Measurements from ENCODE around the gene TBX2. TPM values are rescaled to one million over a fixed set of nuclear protein-coding genes. Genes with fewer than 3 reads are reported as not detected.
"Not testable (repeated sequence)": the region's sequence is repeated elsewhere in the genome, so short reads cannot be mapped to it uniquely, and the experiment has no call there.

Gene TBX2
- total RNA-seq, 2 experiments from 2014 or later, result not detected

- DNase-seq, result no peak
- peaks cover 51% of the 10 kb centered on the region for H3K27me3 Mint-ChIP-seq
- no peaks in the 10 kb centered on the region for H3K4me1 Mint-ChIP-seq
- POLR2A ChIA-PET, result no interaction called here
- no peak overlapping the region for H3K4me3 Mint-ChIP-seq
- CTCF ChIA-PET, result no interaction called here
- H3K36me3 Mint-ChIP-seq (ENCODE audit: low read depth), result peaks cover 4% of the 10 kb centered on the region
- H3K27ac Mint-ChIP-seq, result no peak overlapping the region
- H3K9me3 Mint-ChIP-seq, result peaks cover 7% of the 10 kb centered on the region
These were observed 36.6 kb downstream of the TBX2 start for GRCh38 chr17:61436273-61436672.

DNA sequence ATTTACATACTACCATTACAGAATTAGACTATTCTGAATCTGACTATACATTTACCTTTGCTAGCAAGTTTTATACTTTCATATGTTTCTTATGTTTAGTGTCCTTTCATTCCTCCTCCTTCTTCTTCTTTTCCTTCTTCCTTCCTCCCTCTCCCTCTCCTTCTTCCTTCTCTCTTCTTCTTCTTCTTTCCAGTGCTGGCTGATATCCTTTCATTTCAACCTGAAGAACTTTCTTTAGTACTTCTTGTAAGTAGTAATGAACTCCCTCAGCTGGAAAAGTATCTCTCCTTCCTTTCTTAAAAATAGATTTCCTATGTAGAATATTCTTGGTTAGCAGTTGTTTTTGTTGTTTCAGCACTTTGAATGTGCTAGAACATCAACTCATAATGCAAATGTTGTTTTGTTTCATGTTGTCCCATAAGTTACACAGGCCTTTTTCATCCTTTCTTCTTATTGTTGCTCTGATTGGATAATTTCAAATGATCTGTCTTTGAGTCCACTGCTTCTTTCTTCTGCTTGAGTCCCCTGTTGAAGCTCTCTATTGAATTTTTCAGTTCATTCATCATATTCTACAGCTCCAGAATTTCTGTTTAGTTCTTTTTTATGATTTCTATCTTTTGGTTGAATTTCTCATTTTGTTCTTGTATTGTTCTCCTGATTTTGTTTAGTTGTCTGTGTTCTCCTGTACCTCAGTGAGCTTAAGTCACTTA is 37.5 kb downstream of the TBX2 start:
- CTCF ChIA-PET, result interaction anchor here (1.0 kb wide), 1 partner anchor 25 kb away, joined by 6 read pairs; no protein-coding TSS in a partner anchor
- Mint-ChIP-seq H3K27ac (no peak overlapping the region), H3K9me3 (peaks cover 7% of the 10 kb centered on the region), H3K27me3 (peaks cover 55% of the 10 kb centered on the region), H3K4me3 (no peak overlapping the region), H3K4me1 (no peaks in the 10 kb centered on the region), H3K36me3 (ENCODE audit: low read depth) (peaks cover 4% of the 10 kb centered on the region)
- DNase-seq, result no peak
- POLR2A ChIA-PET, result no interaction called here

GRCh38 chr17:61440697-61441096 is 41.1 kb downstream of the TBX2 start:
- CTCF ChIA-PET, result interaction anchor here (2.0 kb wide), 1 partner anchor 11 kb away, joined by 5 read pairs; the partner anchor contains the start of gene TBX4
- Mint-ChIP-seq H3K9me3 (peaks cover 7% of the 10 kb centered on the region), H3K27ac (no peak overlapping the region), H3K4me3 (no peak overlapping the region), H3K27me3 (peaks cover 45% of the 10 kb centered on the region), H3K36me3 (ENCODE audit: low read depth) (peaks cover 4% of the 10 kb centered on the region), H3K4me1 (no peaks in the 10 kb centered on the region)
- no peak for DNase-seq
- POLR2A ChIA-PET, result no interaction called here

GRCh38 chr17:61441507-61441906 is 41.9 kb downstream of the TBX2 start:
- H3K4me1 Mint-ChIP-seq; H3K27ac Mint-ChIP-seq; POLR2A ChIA-PET; H3K9me3 Mint-ChIP-seq; DNase-seq; H3K36me3 Mint-ChIP-seq (ENCODE audit: low read depth); H3K4me3 Mint-ChIP-seq: not testable (repeated sequence)
- CTCF ChIA-PET, result interaction anchor here (2.0 to 2.6 kb wide), 2 partner anchors 10 to 29 kb away, joined by 5 read pairs; partner anchors contain the start of gene TBX4
- peaks cover 48% of the 10 kb centered on the region for H3K27me3 Mint-ChIP-seq

DNA sequence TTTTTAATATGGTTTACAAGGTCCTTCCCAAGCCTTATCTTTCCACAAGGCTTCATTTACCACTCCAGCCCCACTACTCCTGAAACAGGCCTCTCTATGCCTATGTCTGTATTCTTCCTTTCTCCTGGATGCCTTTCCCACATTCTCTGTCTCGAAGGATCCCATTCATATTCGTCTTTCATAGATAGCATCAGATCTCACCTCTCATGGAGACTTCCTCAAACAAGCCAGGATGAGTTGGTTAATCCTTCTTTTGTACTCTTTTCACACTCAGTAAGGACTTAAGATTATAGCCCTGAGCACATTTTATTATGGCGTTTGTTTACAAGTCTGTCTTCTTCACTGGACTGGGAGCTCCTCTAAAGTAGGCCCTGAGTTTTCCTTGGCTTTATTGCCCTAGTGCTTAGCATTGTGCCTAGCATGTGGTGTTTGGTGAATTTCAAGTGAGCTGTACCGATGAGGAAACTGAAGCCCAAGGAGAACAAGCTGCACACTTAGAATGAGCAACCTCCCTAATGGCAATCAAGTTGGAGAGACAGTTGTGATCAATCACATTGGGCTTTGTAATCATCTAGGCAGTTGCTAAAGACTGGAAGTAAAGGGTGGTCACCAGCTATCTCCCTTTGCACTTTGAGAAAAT is 42.6 kb downstream of the TBX2 start:
- H3K36me3 Mint-ChIP-seq (ENCODE audit: low read depth), result peaks cover 1% of the 10 kb centered on the region
- no peak overlapping the region for H3K27ac Mint-ChIP-seq
- no peak overlapping the region for H3K4me3 Mint-ChIP-seq
- H3K4me1 Mint-ChIP-seq, result no peaks in the 10 kb centered on the region
- ChIA-PET POLR2A (no interaction called here), CTCF (interaction anchor here (2.0 to 2.6 kb wide), 2 partner anchors 10 to 30 kb away, joined by 5 read pairs; partner anchors contain the start of gene TBX4)
- peaks cover 50% of the 10 kb centered on the region for H3K27me3 Mint-ChIP-seq
- peaks cover 3% of the 10 kb centered on the region for H3K9me3 Mint-ChIP-seq
- DNase-seq, result no peak

DNA sequence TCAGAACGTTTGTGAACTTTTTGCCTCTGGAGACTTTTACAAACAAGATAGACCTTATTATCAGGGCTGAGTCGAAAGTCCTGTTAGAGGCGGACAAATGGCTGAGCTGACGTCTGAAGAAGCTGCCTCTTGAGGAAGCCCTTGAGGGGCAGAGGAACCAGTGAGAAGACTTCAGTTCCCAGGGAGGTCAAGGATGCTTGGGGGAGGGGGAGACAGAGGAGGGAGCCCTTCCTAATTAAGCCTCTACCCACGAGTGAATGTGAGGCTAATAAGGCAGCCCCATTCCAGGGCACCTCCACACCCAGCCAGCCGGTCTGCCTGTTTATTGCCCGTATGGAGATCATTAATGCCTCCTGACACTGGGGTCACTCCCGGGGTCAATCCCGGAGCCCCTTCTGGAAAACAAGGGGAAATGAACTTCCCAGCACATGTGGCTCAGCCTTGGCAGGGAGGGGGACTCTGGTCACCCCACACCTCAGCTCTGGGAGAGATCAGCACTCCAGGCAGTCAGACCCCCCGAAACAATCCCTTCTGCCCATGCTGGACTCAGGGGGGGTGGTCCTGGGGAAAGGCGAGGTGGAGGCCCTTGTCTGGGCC is 43.3 kb downstream of the TBX2 start:
- no peaks in the 10 kb centered on the region for H3K4me1 Mint-ChIP-seq

GRCh38 chr17:61443475-61443882 is 43.8 kb downstream of the TBX2 start:
- DNase-seq, result no peak
- Mint-ChIP-seq H3K27me3 (peaks cover 49% of the 10 kb centered on the region), H3K4me3 (no peak overlapping the region), H3K9me3 (no peaks in the 10 kb centered on the region), H3K27ac (no peak overlapping the region), H3K4me1 (no peaks in the 10 kb centered on the region), H3K36me3 (ENCODE audit: low read depth) (no peaks in the 10 kb centered on the region)
- POLR2A ChIA-PET, result no interaction called here
- CTCF ChIA-PET, result interaction anchor here (2.6 kb wide), 1 partner anchor 31 kb away, joined by 5 read pairs; no protein-coding TSS in a partner anchor

More for the DNA sequence above, 43.3 kb downstream of the TBX2 start:
- Mint-ChIP-seq H3K4me3 (no peak overlapping the region), H3K27me3 (peaks cover 50% of the 10 kb centered on the region), H3K36me3 (ENCODE audit: low read depth) (no peaks in the 10 kb centered on the region), H3K27ac (no peak overlapping the region), H3K9me3 (no peaks in the 10 kb centered on the region)
- no peak for DNase-seq
- ChIA-PET CTCF (interaction anchor here (2.6 kb wide), 1 partner anchor 31 kb away, joined by 5 read pairs; no protein-coding TSS in a partner anchor), POLR2A (no interaction called here)

GRCh38 chr17:61444075-61444474 is 44.4 kb downstream of the TBX2 start:
- DNase-seq, result no peak
- Mint-ChIP-seq H3K4me3 (no peak overlapping the region), H3K27me3 (peaks cover 49% of the 10 kb centered on the region), H3K36me3 (ENCODE audit: low read depth) (no peaks in the 10 kb centered on the region), H3K27ac (no peak overlapping the region), H3K9me3 (no peaks in the 10 kb centered on the region), H3K4me1 (no peaks in the 10 kb centered on the region)
- POLR2A ChIA-PET, result interaction anchor here (0.6 kb wide), 1 partner anchor 1565 kb away, joined by 5 read pairs; no protein-coding TSS in a partner anchor
- CTCF ChIA-PET, result interaction anchor here (1.5 kb wide), 1 partner anchor 32 kb away, joined by 4 read pairs; no protein-coding TSS in a partner anchor

DNA sequence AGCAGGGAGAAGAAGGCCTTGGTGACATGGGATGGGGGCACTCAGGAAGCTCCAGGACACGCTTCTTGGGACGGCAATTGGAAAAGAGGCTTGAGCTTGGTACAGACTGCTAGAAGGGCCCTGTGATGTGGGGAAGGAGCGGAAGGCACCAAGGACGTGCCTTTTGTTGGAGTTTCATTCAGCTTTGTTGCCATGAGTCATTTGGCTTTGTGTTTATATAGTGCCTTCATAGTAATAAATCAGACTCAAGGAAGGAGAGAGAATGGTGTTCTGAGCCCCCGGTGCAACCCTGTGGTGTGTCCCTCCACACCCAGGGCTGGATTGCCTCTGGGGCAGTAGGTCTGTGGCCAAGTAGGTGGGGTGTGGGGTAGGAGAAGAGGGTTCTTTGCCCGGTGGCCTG is 45.2 kb downstream of the TBX2 start:
- no peak for DNase-seq
- Mint-ChIP-seq H3K27me3 (peaks cover 53% of the 10 kb centered on the region), H3K27ac (no peak overlapping the region), H3K4me1 (no peaks in the 10 kb centered on the region), H3K36me3 (ENCODE audit: low read depth) (no peaks in the 10 kb centered on the region), H3K4me3 (no peak overlapping the region), H3K9me3 (no peaks in the 10 kb centered on the region)
- ChIA-PET POLR2A (interaction anchor here (0.6 kb wide), 1 partner anchor 1564 kb away, joined by 5 read pairs; no protein-coding TSS in a partner anchor), CTCF (interaction anchor here (1.5 kb wide), 1 partner anchor 33 kb away, joined by 4 read pairs; no protein-coding TSS in a partner anchor)

DNA sequence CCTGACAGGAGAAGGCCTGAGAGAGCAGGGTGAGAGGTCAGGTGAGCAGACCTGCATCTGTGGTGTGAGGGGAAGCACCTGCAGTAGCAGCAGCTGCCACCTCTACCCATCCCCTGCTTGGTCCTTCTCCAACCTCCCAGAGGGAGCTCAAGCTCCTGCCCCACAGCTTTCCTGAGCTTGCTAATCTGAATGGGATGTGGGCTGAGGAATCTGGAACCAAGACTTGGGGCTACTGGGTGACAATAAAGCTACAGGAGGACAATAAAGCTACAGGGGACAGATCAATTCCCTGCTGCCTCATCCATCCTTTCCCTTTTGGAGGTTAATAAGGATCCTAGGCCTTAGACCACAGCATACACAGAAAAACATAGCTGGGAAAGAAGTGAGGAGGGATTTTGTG is 47.7 kb downstream of the TBX2 start:
- peaks cover 56% of the 10 kb centered on the region for H3K27me3 Mint-ChIP-seq

GRCh38 chr17:61448042-61448441 is 48.4 kb downstream of the TBX2 start:
- Mint-ChIP-seq H3K27me3 (peaks cover 62% of the 10 kb centered on the region), H3K4me1 (peaks cover 4% of the 10 kb centered on the region), H3K36me3 (ENCODE audit: low read depth) (no peaks in the 10 kb centered on the region), H3K27ac (no peak overlapping the region), H3K4me3 (no peak overlapping the region), H3K9me3 (no peaks in the 10 kb centered on the region)
- no peak for DNase-seq
- ChIA-PET CTCF (interaction anchor here (1.0 kb wide), 1 partner anchor 47 kb away, joined by 3 read pairs; no protein-coding TSS in a partner anchor), POLR2A (no interaction called here)

More for the DNA sequence above, 47.7 kb downstream of the TBX2 start:
- H3K36me3 Mint-ChIP-seq (ENCODE audit: low read depth), result no peaks in the 10 kb centered on the region
- no peak overlapping the region for H3K27ac Mint-ChIP-seq
- CTCF ChIA-PET, result interaction anchor here (1.0 kb wide), 1 partner anchor 47 kb away, joined by 3 read pairs; no protein-coding TSS in a partner anchor
- no peak for DNase-seq
- H3K4me1 Mint-ChIP-seq, result no peaks in the 10 kb centered on the region
- H3K9me3 Mint-ChIP-seq, result no peaks in the 10 kb centered on the region
- no peak overlapping the region for H3K4me3 Mint-ChIP-seq
- POLR2A ChIA-PET, result interaction anchor here (0.6 kb wide), 1 partner anchor 205 kb away, joined by 17 read pairs; no protein-coding TSS in a partner anchor

GRCh38 chr17:61449140-61449539 is 49.5 kb downstream of the TBX2 start:
- DNase-seq; H3K36me3 Mint-ChIP-seq (ENCODE audit: low read depth): not testable (repeated sequence)
- peaks cover 73% of the 10 kb centered on the region for H3K27me3 Mint-ChIP-seq

More at GRCh38 chr17:61449140-61449539, 49.5 kb downstream of the TBX2 start:
- H3K4me3 Mint-ChIP-seq, H3K9me3 Mint-ChIP-seq, H3K4me1 Mint-ChIP-seq, CTCF ChIA-PET, H3K27ac Mint-ChIP-seq: not testable (repeated sequence)
- POLR2A ChIA-PET, result interaction anchor here (0.6 kb wide), 1 partner anchor 508 kb away, joined by 4 read pairs; no protein-coding TSS in a partner anchor

All from activated CD4-positive, alpha-beta T cell treated with anti-CD3 and anti-CD28 coated beads, Interleukin-2, amount 10 ng/mL, durations not matched to agents 7 days and 5 days (primary cell).